ENCODE data around the gene XDH. TPM values are rescaled to one million over a fixed set of nuclear protein-coding genes. Genes with fewer than 3 reads are reported as not detected.

XDH gene
- 138 TPM for polyA plus RNA-seq
- long read RNA-seq, donor 1, full-length matches to known transcripts, result 4 of 4 reads
- long read RNA-seq, donor 1, partial matches to known transcripts, result 0 of 4 reads
- long read RNA-seq, donor 1, other reads (novel, unspliced or antisense), result 0 of 4 reads
- long read RNA-seq, donor 2, full-length matches to known transcripts, result 6 of 43 reads
- long read RNA-seq, donor 2, partial matches to known transcripts, result 37 of 43 reads
- long read RNA-seq, donor 2, other reads (novel, unspliced or antisense), result 0 of 43 reads
- long read RNA-seq, donor 3, result 0 reads
- long read RNA-seq, donor 4, result 0 reads
- long read RNA-seq, donor 5, full-length matches to known transcripts, result 2 of 2 reads
- long read RNA-seq, donor 5, partial matches to known transcripts, result 0 of 2 reads
- long read RNA-seq, donor 5, other reads (novel, unspliced or antisense), result 0 of 2 reads
- long read RNA-seq, donor 6, full-length matches to known transcripts, result 9 of 39 reads
- long read RNA-seq, donor 6, partial matches to known transcripts, result 30 of 39 reads
- long read RNA-seq, donor 6, other reads (novel, unspliced or antisense), result 0 of 39 reads
- long read RNA-seq, donor 7, full-length matches to known transcripts, result 1 of 1 reads
- long read RNA-seq, donor 7, partial matches to known transcripts, result 0 of 1 reads
- long read RNA-seq, donor 7, other reads (novel, unspliced or antisense), result 0 of 1 reads
- long read RNA-seq, donor 8, full-length matches to known transcripts, result 9 of 29 reads
- long read RNA-seq, donor 8, partial matches to known transcripts, result 20 of 29 reads
- long read RNA-seq, donor 8, other reads (novel, unspliced or antisense), result 0 of 29 reads
- long read RNA-seq, donor 9, full-length matches to known transcripts, result 7 of 13 reads
- long read RNA-seq, donor 9, partial matches to known transcripts, result 6 of 13 reads
- long read RNA-seq, donor 9, other reads (novel, unspliced or antisense), result 0 of 13 reads
- long read RNA-seq, donor 10, full-length matches to known transcripts, result 19 of 51 reads
- long read RNA-seq, donor 10, partial matches to known transcripts, result 32 of 51 reads
- long read RNA-seq, donor 10, other reads (novel, unspliced or antisense), result 0 of 51 reads
- long read RNA-seq, donor 11, full-length matches to known transcripts, result 6 of 16 reads
- long read RNA-seq, donor 11, partial matches to known transcripts, result 10 of 16 reads
- long read RNA-seq, donor 11, other reads (novel, unspliced or antisense), result 0 of 16 reads

DNA sequence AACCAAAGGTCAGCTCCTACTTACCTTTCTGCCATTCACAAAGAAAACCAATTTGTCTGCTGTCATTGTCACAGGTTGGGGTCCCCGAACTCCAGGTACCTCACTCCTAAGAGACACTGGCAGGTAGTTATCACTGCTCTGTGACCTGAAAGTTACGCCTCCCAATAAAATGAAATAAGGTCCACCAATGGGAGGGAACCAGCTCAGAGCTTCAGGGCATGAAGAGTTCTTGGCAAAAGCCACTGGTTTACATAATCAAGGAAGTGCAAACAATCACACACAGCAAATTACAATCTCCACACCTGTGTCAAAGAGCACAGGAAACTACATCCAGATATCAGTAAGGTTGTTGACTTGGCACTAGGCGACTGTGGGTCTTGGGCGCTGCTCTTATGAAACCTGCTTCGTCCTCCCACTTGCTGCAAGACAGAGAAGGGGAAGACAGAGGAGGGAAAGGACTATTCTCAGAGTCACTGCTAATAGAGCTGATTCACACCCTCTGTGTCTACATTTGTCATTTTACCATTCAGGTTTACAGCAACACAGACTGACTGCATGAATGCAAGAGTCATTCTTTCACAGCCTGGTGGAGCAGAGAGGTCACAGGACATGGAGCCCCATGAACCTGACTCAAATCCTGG, at the start of gene XDH:
XDH (minus strand) TSS at position 142 of the 641 bp plus-strand sequence; CDS start at position 66, 76 bp downstream.
- Histone ChIP-seq H3K4me3 (ENCODE audit: low read length) (peak within 1 kb of the TSS; percentile 60), H3K4me1 (ENCODE audit: control insufficient read depth, insufficient read depth, low read length) (peaks cover 10% of the 10 kb centered on the region), H3K27me3 (ENCODE audit: control insufficient read depth, insufficient read depth, low read length) (no peaks in the 10 kb centered on the region), H3K36me3 (ENCODE audit: control insufficient read depth, insufficient read depth, low read length) (no peaks in the 10 kb centered on the region), H3K27ac (ENCODE audit: low read length) (peak within 1 kb of the TSS; percentile 92), H3K9me3 (ENCODE audit: control insufficient read depth, low read depth, low read length) (peaks cover 16% of the 10 kb centered on the region)
- DNase-seq, result peak; percentile 93 to 97
- no CpG with 5 or more reads among the region's 5 CpGs for WGBS (ENCODE audit: insufficient coverage, low lambda C conversion rate)

GRCh38 chr2:31457651-31458050, 43.1 kb upstream of the XDH start:
- no CpG with 5 or more reads among the region's 4 CpGs for whole genome bisulfite sequencing (ENCODE audit: insufficient coverage, low lambda C conversion rate)
- Histone ChIP-seq H3K9me3 (ENCODE audit: control insufficient read depth, low read depth, low read length) (peaks cover 10% of the 10 kb centered on the region), H3K4me3 (ENCODE audit: low read length) (no peak overlapping the region), H3K4me1 (ENCODE audit: control insufficient read depth, insufficient read depth, low read length) (no peaks in the 10 kb centered on the region), H3K27me3 (ENCODE audit: control insufficient read depth, insufficient read depth, low read length) (no peaks in the 10 kb centered on the region), H3K36me3 (ENCODE audit: control insufficient read depth, insufficient read depth, low read length) (no peaks in the 10 kb centered on the region), H3K27ac (ENCODE audit: low read length) (no peak overlapping the region)
- no peak for DNase-seq

- Histone ChIP-seq H3K4me3 (ENCODE audit: low read length) (no peak overlapping the region), H3K36me3 (ENCODE audit: control insufficient read depth, insufficient read depth, low read length) (no peaks in the 10 kb centered on the region), H3K27ac (ENCODE audit: low read length) (no peak overlapping the region), H3K9me3 (ENCODE audit: control insufficient read depth, low read depth, low read length) (peaks cover 8% of the 10 kb centered on the region), H3K27me3 (ENCODE audit: control insufficient read depth, insufficient read depth, low read length) (no peaks in the 10 kb centered on the region), H3K4me1 (ENCODE audit: control insufficient read depth, insufficient read depth, low read length) (peaks cover 2% of the 10 kb centered on the region)
- DNase-seq, result no peak
- WGBS (ENCODE audit: insufficient coverage, low lambda C conversion rate), result no CpG with 5 or more reads among the region's 3 CpGs
These were observed 32.3 kb upstream of the XDH start for GRCh38 chr2:31446848-31447247.

DNA sequence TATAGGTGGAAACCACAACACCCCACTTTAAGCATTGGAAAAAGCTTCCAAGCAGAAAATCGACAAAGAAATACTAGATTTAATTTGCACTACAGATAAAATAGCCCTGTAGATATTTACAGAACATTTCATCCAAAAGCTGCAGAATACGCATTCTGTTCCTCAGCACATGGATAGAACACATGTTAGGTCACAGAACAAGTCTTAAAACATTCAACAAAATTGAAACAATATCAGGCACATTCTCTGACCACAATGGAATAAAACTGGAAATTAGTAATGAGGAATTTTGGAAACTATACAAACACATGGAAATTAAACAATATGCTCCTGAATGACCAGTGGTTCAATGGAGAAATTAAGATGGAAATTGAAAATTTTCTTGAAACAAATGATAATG, 27.8 kb upstream of the XDH start:
- DNase-seq, result no peak
- Histone ChIP-seq H3K36me3 (ENCODE audit: control insufficient read depth, insufficient read depth, low read length) (no peaks in the 10 kb centered on the region), H3K27ac (ENCODE audit: low read length) (no peak overlapping the region), H3K9me3 (ENCODE audit: control insufficient read depth, low read depth, low read length) (peaks cover 6% of the 10 kb centered on the region), H3K4me3 (ENCODE audit: low read length) (no peak overlapping the region), H3K4me1 (ENCODE audit: control insufficient read depth, insufficient read depth, low read length) (peaks cover 2% of the 10 kb centered on the region), H3K27me3 (ENCODE audit: control insufficient read depth, insufficient read depth, low read length) (no peaks in the 10 kb centered on the region)
- 100% methylated on average over 1 of the region's 2 CpGs for WGBS (ENCODE audit: insufficient coverage, low lambda C conversion rate)

GRCh38 chr2:31440764-31441163, 26.2 kb upstream of the XDH start:
- peaks cover 6% of the 10 kb centered on the region for H3K9me3 ChIP-seq (ENCODE audit: control insufficient read depth, low read depth, low read length)
- H3K27ac ChIP-seq (ENCODE audit: low read length), result no peak overlapping the region
- peaks cover 2% of the 10 kb centered on the region for H3K4me1 ChIP-seq (ENCODE audit: control insufficient read depth, insufficient read depth, low read length)
- no peaks in the 10 kb centered on the region for H3K36me3 ChIP-seq (ENCODE audit: control insufficient read depth, insufficient read depth, low read length)
- no peak overlapping the region for H3K4me3 ChIP-seq (ENCODE audit: low read length)
- H3K27me3 ChIP-seq (ENCODE audit: control insufficient read depth, insufficient read depth, low read length), result no peaks in the 10 kb centered on the region
- WGBS (ENCODE audit: insufficient coverage, low lambda C conversion rate), result no CpG with 5 or more reads among the region's 2 CpGs
- DNase-seq, result no peak

DNA sequence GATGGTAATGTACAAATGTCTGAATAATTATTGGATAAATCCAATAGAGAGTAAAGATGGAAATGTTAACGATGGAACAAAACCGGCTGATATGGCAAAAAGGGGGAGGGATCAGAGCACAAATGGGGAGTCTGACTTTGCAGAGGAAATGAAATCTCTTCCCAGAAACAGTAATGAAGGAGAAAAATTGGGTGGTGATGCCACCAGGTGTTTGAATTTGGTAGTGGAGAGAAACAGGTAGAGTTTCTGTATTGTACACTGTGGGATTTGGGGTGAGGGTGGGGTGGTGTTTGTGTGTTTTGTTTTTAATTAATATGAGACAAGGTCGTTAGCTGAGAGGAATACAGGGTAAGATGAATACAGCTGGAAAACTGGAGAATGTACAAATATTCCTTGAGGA, 20.4 kb upstream of the XDH start:
- Histone ChIP-seq H3K4me1 (ENCODE audit: control insufficient read depth, insufficient read depth, low read length) (no peaks in the 10 kb centered on the region), H3K9me3 (ENCODE audit: control insufficient read depth, low read depth, low read length) (peaks cover 6% of the 10 kb centered on the region), H3K36me3 (ENCODE audit: control insufficient read depth, insufficient read depth, low read length) (no peaks in the 10 kb centered on the region), H3K27me3 (ENCODE audit: control insufficient read depth, insufficient read depth, low read length) (no peaks in the 10 kb centered on the region), H3K4me3 (ENCODE audit: low read length) (no peak overlapping the region), H3K27ac (ENCODE audit: low read length) (no peak overlapping the region)
- no peak for DNase-seq
- WGBS (ENCODE audit: insufficient coverage, low lambda C conversion rate), result 59% methylated on average over 3 of the region's 3 CpGs

GRCh38 chr2:31433541-31433940, 19.0 kb upstream of the XDH start:
- Histone ChIP-seq H3K4me3 (ENCODE audit: low read length) (no peak overlapping the region), H3K36me3 (ENCODE audit: control insufficient read depth, insufficient read depth, low read length) (no peaks in the 10 kb centered on the region), H3K9me3 (ENCODE audit: control insufficient read depth, low read depth, low read length) (no peaks in the 10 kb centered on the region), H3K27me3 (ENCODE audit: control insufficient read depth, insufficient read depth, low read length) (no peaks in the 10 kb centered on the region), H3K27ac (ENCODE audit: low read length) (no peak overlapping the region), H3K4me1 (ENCODE audit: control insufficient read depth, insufficient read depth, low read length) (no peaks in the 10 kb centered on the region)
- DNase-seq, result no peak
- WGBS (ENCODE audit: insufficient coverage, low lambda C conversion rate), result 100% methylated on average over 1 of the region's 3 CpGs

GRCh38 chr2:31430439-31431165, 16.1 kb upstream of the XDH start:
- Histone ChIP-seq H3K27ac (ENCODE audit: low read length) (no peak overlapping the region), H3K9me3 (ENCODE audit: control insufficient read depth, low read depth, low read length) (no peaks in the 10 kb centered on the region), H3K27me3 (ENCODE audit: control insufficient read depth, insufficient read depth, low read length) (no peaks in the 10 kb centered on the region), H3K4me1 (ENCODE audit: control insufficient read depth, insufficient read depth, low read length) (no peaks in the 10 kb centered on the region), H3K4me3 (ENCODE audit: low read length) (no peak overlapping the region), H3K36me3 (ENCODE audit: control insufficient read depth, insufficient read depth, low read length) (no peaks in the 10 kb centered on the region)
- no CpG with 5 or more reads among the region's 9 CpGs for WGBS (ENCODE audit: insufficient coverage, low lambda C conversion rate)
- DNase-seq, result peak; percentile 28 to 41

GRCh38 chr2:31429759-31430438, 15.4 kb upstream of the XDH start:
- no peak overlapping the region for H3K27ac ChIP-seq (ENCODE audit: low read length)
- peak in 1 of 2 donors; percentile 25 for DNase-seq

More at GRCh38 chr2:31429759-31430438, 15.4 kb upstream of the XDH start:
- Histone ChIP-seq H3K9me3 (ENCODE audit: control insufficient read depth, low read depth, low read length) (no peaks in the 10 kb centered on the region), H3K36me3 (ENCODE audit: control insufficient read depth, insufficient read depth, low read length) (no peaks in the 10 kb centered on the region), H3K4me1 (ENCODE audit: control insufficient read depth, insufficient read depth, low read length) (no peaks in the 10 kb centered on the region), H3K4me3 (ENCODE audit: low read length) (no peak overlapping the region), H3K27me3 (ENCODE audit: control insufficient read depth, insufficient read depth, low read length) (no peaks in the 10 kb centered on the region)
- WGBS (ENCODE audit: insufficient coverage, low lambda C conversion rate), result 100% methylated on average over 2 of the region's 5 CpGs

Measured in large intestine (tissue), 12 donors.